ENCODE data around the gene ZFPM1.
"Not testable (repeated sequence)": the region's sequence is repeated elsewhere in the genome, so short reads cannot be mapped to it uniquely, and the experiment has no call there.

The ZFPM1 gene

GRCh38 chr16:88478889-88479792 lies 26.1 kb downstream of the ZFPM1 start:
- no peak for DNase-seq (ENCODE audit: low read depth in 2 of 3, low spot score in 1 of 3)

- DNase-seq (ENCODE audit: low read depth in 2 of 3, low spot score in 1 of 3) = no peak
These were observed 27.0 kb downstream of the ZFPM1 start for GRCh38 chr16:88479793-88480760.

- no peak for DNase-seq (ENCODE audit: low read depth in 2 of 3, low spot score in 1 of 3)
These were observed 27.7 kb downstream of the ZFPM1 start for GRCh38 chr16:88480829-88481228.

- DNase-seq (ENCODE audit: low read depth in 2 of 3, low spot score in 1 of 3) = no peak
These were observed 28.8 kb downstream of the ZFPM1 start for GRCh38 chr16:88481851-88482250.

GRCh38 chr16:88482630-88483391 lies 29.7 kb downstream of the ZFPM1 start:
- DNase-seq (ENCODE audit: low read depth in 2 of 3, low spot score in 1 of 3) = no peak

GRCh38 chr16:88483392-88483641 lies 30.2 kb downstream of the ZFPM1 start:
- no peak for DNase-seq (ENCODE audit: low read depth in 2 of 3, low spot score in 1 of 3)

- DNase-seq (ENCODE audit: low read depth in 2 of 3, low spot score in 1 of 3) = no peak
These were observed 31.7 kb downstream of the ZFPM1 start for GRCh38 chr16:88484505-88485365.

- DNase-seq (ENCODE audit: low read depth in 2 of 3, low spot score in 1 of 3) = not testable (repeated sequence)
These were observed 32.3 kb downstream of the ZFPM1 start for GRCh38 chr16:88485366-88485741.

GRCh38 chr16:88486398-88487123 lies 33.5 kb downstream of the ZFPM1 start:
- no peak for DNase-seq (ENCODE audit: low read depth in 2 of 3, low spot score in 1 of 3)

- no peak for DNase-seq (ENCODE audit: low read depth in 2 of 3, low spot score in 1 of 3)
These were observed 34.0 kb downstream of the ZFPM1 start for GRCh38 chr16:88487124-88487432.

GRCh38 chr16:88487920-88488851 lies 35.1 kb downstream of the ZFPM1 start:
- no peak for DNase-seq (ENCODE audit: low read depth in 2 of 3, low spot score in 1 of 3)

GRCh38 chr16:88489163-88489741 lies 36.2 kb downstream of the ZFPM1 start:
- no peak for DNase-seq (ENCODE audit: low read depth in 2 of 3, low spot score in 1 of 3)

GRCh38 chr16:88491001-88491559 lies 38.0 kb downstream of the ZFPM1 start:
- no peak for DNase-seq (ENCODE audit: low read depth in 2 of 3, low spot score in 1 of 3)

- no peak for DNase-seq (ENCODE audit: low read depth in 2 of 3, low spot score in 1 of 3)
These were observed 38.7 kb downstream of the ZFPM1 start for GRCh38 chr16:88491560-88492310.

- no peak for DNase-seq (ENCODE audit: low read depth in 2 of 3, low spot score in 1 of 3)
These were observed 40.8 kb downstream of the ZFPM1 start for GRCh38 chr16:88493879-88494278.

- DNase-seq (ENCODE audit: low read depth in 2 of 3, low spot score in 1 of 3) = no peak
These were observed 41.5 kb downstream of the ZFPM1 start for GRCh38 chr16:88494335-88495154.

Data from stimulated activated CD4-positive, alpha-beta T cell treated with anti-CD3 and anti-CD28 coated beads, Interleukin-12 subunit alpha, Interleukin-12 subunit beta, amount 100 ng/mL, for 48 hours (primary cell).